B cell (primary cell): ENCODE data around the gene COQ2. TPM values are rescaled to one million over a fixed set of nuclear protein-coding genes. Genes with fewer than 3 reads are reported as not detected.

Experiments
- ATAC-seq: fragments of 200-7000 bp; cut with Tn5 transposase; one replicate; pipeline ENCODE4 v1.10.0; 2021; ENCODE audit warnings: low read depth, mild to moderate bottlenecking, moderate number of reproducible peaks, moderate library complexity
- CTCF ChIA-PET: fragments of 350-600 bp; sonication (Branson Sonifier 250); formaldehyde crosslinking; loops from one replicate; lab custom pipeline; 2021; ENCODE audit warnings: antibody characterized with exemption, inconsistent platforms; lab: Charles Lee
- POLR2A ChIA-PET: fragments of 350-600 bp; sonication (Branson Sonifier 250); formaldehyde crosslinking; loops from one replicate; lab custom pipeline; 2021; ENCODE audit warnings: antibody characterized with exemption; lab: Charles Lee
- DNase-seq: peaks from one replicate; pipeline ENCODE4 v3.0.0; 2013
- H2AFZ ChIP-seq: 2 replicates; pipeline ENCODE4 v1.6.1; 2012; ENCODE audit warnings: mild to moderate bottlenecking, low read depth, low read length; ENCODE audit not compliant: insufficient read depth, poor library complexity, severe bottlenecking
- H3K27ac ChIP-seq, 2 donors: 1 replicate in 1 of 2; 2 replicates in 1 of 2; pipeline ENCODE4 v1.5.1; 2012 to 2013; ENCODE audit warnings: low read length in 2 of 2, mild to moderate bottlenecking in 2 of 2, moderate library complexity in 1 of 2
- H3K27me3 ChIP-seq, 4 experiments: fragments of 200-600 bp in 1 of 4; sonication (generic) in 1 of 4; replicated peaks in 1 of 4; 1 replicate in 2 of 4; 2 replicates in 2 of 4; pipeline versions ENCODE4 v1.6.1 to v1.7.0; 2013 to 2016; ENCODE audit warnings: low read length in 3 of 4, mild to moderate bottlenecking in 2 of 4, mixed read lengths in 1 of 4, moderate library complexity in 1 of 4; ENCODE audit not compliant: insufficient read depth in 4 of 4, control insufficient read depth in 3 of 4; ENCODE audit errors: control extremely low read depth in 1 of 4
- H3K36me3 ChIP-seq, 2 experiments: replicated peaks in 1 of 2; 1 replicate in 1 of 2; 2 replicates in 1 of 2; pipeline versions ENCODE4 v1.6.1 to v1.7.1; 2013; ENCODE audit warnings: low read length in 1 of 2; ENCODE audit not compliant: insufficient read depth in 2 of 2, control insufficient read depth in 1 of 2; ENCODE audit errors: control extremely low read depth in 1 of 2, extremely low read depth in 1 of 2
- H3K4me1 ChIP-seq, 2 donors: fragments of 200-600 bp in 1 of 2; sonication (generic) in 1 of 2; 1 replicate in 1 of 2; 2 replicates in 1 of 2; pipeline versions ENCODE4 v1.5.1 to v1.6.1; 2013 to 2017; ENCODE audit warnings: low read length in 2 of 2; ENCODE audit not compliant: control insufficient read depth in 2 of 2, insufficient read depth in 2 of 2
- H3K4me2 ChIP-seq: replicated peaks from 2 replicates; pipeline ENCODE3; 2012; ENCODE audit warnings: mild to moderate bottlenecking, low read depth, low read length; ENCODE audit not compliant: poor library complexity, severe bottlenecking
- H3K4me3 ChIP-seq, 5 experiments: fragments of 200-600 bp in 1 of 5; sonication (generic) in 1 of 5; 1 replicate in 3 of 5; 2 replicates in 2 of 5; pipeline versions ENCODE4 v1.5.1 to v1.7.0; 2011 to 2016; ENCODE audit warnings: low read length in 4 of 5, mild to moderate bottlenecking in 4 of 5, low read depth in 2 of 5, control low read depth in 1 of 5, moderate library complexity in 1 of 5; ENCODE audit not compliant: insufficient read depth in 1 of 5; ENCODE audit errors: control extremely low read depth in 1 of 5, extremely low read depth in 1 of 5
- H3K79me2 ChIP-seq: fragments of 200-600 bp; sonication (generic); one replicate; pipeline ENCODE4 v1.6.0; 2016; ENCODE audit warnings: low read length; ENCODE audit not compliant: control insufficient read depth, insufficient read depth
- H3K9ac ChIP-seq: fragments of 200-600 bp; sonication (generic); 2 replicates; pipeline ENCODE4 v1.6.1; 2017; ENCODE audit warnings: mild to moderate bottlenecking, low read length, moderate library complexity
- H3K9me3 ChIP-seq, 3 donors: one replicate each; pipeline versions ENCODE4 v1.6.1 to v1.7.1; 2013; ENCODE audit warnings: low read length in 2 of 3; ENCODE audit not compliant: control insufficient read depth in 2 of 3, insufficient read depth in 1 of 3; ENCODE audit errors: control extremely low read depth in 1 of 3
- H4K20me1 ChIP-seq: 2 replicates; pipeline ENCODE4 v1.6.0; 2012; ENCODE audit warnings: mild to moderate bottlenecking, low read length; ENCODE audit not compliant: insufficient read depth, control insufficient read depth, poor library complexity, severe bottlenecking
- H3K27ac Mint-ChIP-seq: one replicate; pipeline ENCODE4 v1.8.0; 2021; ENCODE audit warnings: mixed read lengths
- H3K27me3 Mint-ChIP-seq: one replicate; pipeline ENCODE4 v1.8.0; 2021; ENCODE audit warnings: mixed read lengths
- H3K4me1 Mint-ChIP-seq: one replicate; pipeline ENCODE4 v1.8.0; 2021; ENCODE audit warnings: mixed read lengths
- H3K4me3 Mint-ChIP-seq: one replicate; pipeline ENCODE4 v1.8.0; 2021; ENCODE audit warnings: mixed read lengths
- H3K9me3 Mint-ChIP-seq: one replicate; pipeline ENCODE4 v1.8.0; 2022; ENCODE audit warnings: mixed read lengths; ENCODE audit not compliant: insufficient read depth
- CTCF ChIP-seq: fragments of 200-600 bp; IDR thresholded peaks from one replicate; pipeline ENCODE4 v1.8.0; 2022; ENCODE audit warnings: antibody characterized with exemption, mild to moderate bottlenecking
- EZH2 ChIP-seq: IDR thresholded peaks from 2 replicates; pipeline ENCODE4 v1.6.1; 2012; ENCODE audit warnings: borderline replicate concordance, low read depth, mild to moderate bottlenecking, moderate library complexity, low read length; ENCODE audit not compliant: insufficient read depth, poor library complexity, severe bottlenecking
- WGBS: methylation state at CpG from one replicate; pipeline ENCODE4 v1.1.5; 2013; ENCODE audit warnings: missing lambda C conversion rate; ENCODE audit not compliant: insufficient coverage; 5-methylcytosine and 5-hydroxymethylcytosine counted together
- intact Hi-C: fragments of 100-400 bp; cut with micrococcal nuclease; formaldehyde crosslinking; loops from one replicate; pipeline ENCODE4 v1.10.0; 2022
- polyA plus RNA-seq: library from polyadenylated mRNA; depleted of rRNA; stranded (reverse); fragments of >200 nt; gene quantifications from 2 replicates; pipeline ENCODE4 v1.2.3, GENCODE V29; 2012
- total RNA-seq, 2 donors: library from RNA; stranded (reverse); fragments of 120-200 nt in 1 of 2; gene quantifications; 1 replicate in 1 of 2; 2 replicates in 1 of 2; pipeline versions ENCODE4 v1.2.3 to v1.2.4, GENCODE V29; 2013 to 2022

Gene COQ2
- total and polyA plus RNA-seq, 2 donors (not counting 1 experiment from before 2014, with no cell fraction given) = 8.1 to 27.9 TPM

GRCh38 chr4:83305187-83305586 lies 20.6 kb upstream of the COQ2 start:
- TF ChIP-seq EZH2 = no peak
- no peak for TF ChIP-seq CTCF
- Histone ChIP-seq H3K9me3 (no peaks in the 10 kb centered on the region), H3K27me3 (no peaks in the 10 kb centered on the region), H3K4me1 (no peaks in the 10 kb centered on the region), H3K9ac (no peak overlapping the region), H3K4me2 (no peak overlapping the region), H3K4me3 (no peak overlapping the region), H3K36me3 (no peaks in the 10 kb centered on the region), H3K79me2 (no peaks in the 10 kb centered on the region), H3K27ac (no peak overlapping the region), H2AFZ (no peak overlapping the region), H4K20me1 (no peaks in the 10 kb centered on the region)
- H3K9me3 Mint-ChIP-seq = no peaks in the 10 kb centered on the region
- DNase-seq (no peak), ATAC-seq (no peak)
- POLR2A ChIA-PET = no interaction called here
- H3K27ac Mint-ChIP-seq = no peak overlapping the region
- H3K4me1 Mint-ChIP-seq = peaks cover 2% of the 10 kb centered on the region
- intact Hi-C loops = no loop called here
- CTCF ChIA-PET = no interaction called here
- no peaks in the 10 kb centered on the region for H3K27me3 Mint-ChIP-seq
- no CpG with 5 or more reads among the region's 2 CpGs for WGBS
- H3K4me3 Mint-ChIP-seq = no peak overlapping the region

GRCh38 chr4:83297548-83298260 lies 13.1 kb upstream of the COQ2 start:
- ATAC-seq = no peak
- intact Hi-C loops = no loop called here
- Histone ChIP-seq H2AFZ (peak overlapping the region; percentile 42), H3K27me3 (no peaks in the 10 kb centered on the region), H3K4me2 (peak overlapping the region; percentile 61), H3K36me3 (no peaks in the 10 kb centered on the region), H3K27ac (peak overlapping the region in 1 of 2 donors; percentile 31), H3K4me1 (peaks cover 18% of the 10 kb centered on the region in 2 donors), H4K20me1 (no peaks in the 10 kb centered on the region), H3K4me3 (peak overlapping the region in 1 of 5 experiments; percentile 29), H3K9ac (peak overlapping the region; percentile 46), H3K79me2 (no peaks in the 10 kb centered on the region), H3K9me3 (no peaks in the 10 kb centered on the region)
- H3K4me1 Mint-ChIP-seq = peaks cover 17% of the 10 kb centered on the region
- WGBS = 45% methylated on average over 1 of the region's 3 CpGs
- H3K27ac Mint-ChIP-seq = no peak overlapping the region
- peak overlapping the region; percentile 5 for H3K4me3 Mint-ChIP-seq
- CTCF ChIA-PET = interaction anchor here (1.2 kb wide), 1 partner anchor 37 kb away, joined by 4 read pairs; no protein-coding TSS in a partner anchor
- POLR2A ChIA-PET = no interaction called here
- no peaks in the 10 kb centered on the region for H3K27me3 Mint-ChIP-seq
- no peaks in the 10 kb centered on the region for H3K9me3 Mint-ChIP-seq
- TF ChIP-seq CTCF = no peak
- TF ChIP-seq EZH2 = no peak
- no peak for DNase-seq
